Prostate gland (tissue), 2 donors: ENCODE results near the gene ALDH1L1.

Experiments used
- CTCF ChIP-seq, 4 experiments: fragments of 200-600 bp in 2 of 4; fragments of 450-650 bp in 2 of 4; sonication (generic) in 2 of 4; IDR thresholded peaks; 1 replicate in 3 of 4; 2 replicates in 1 of 4; pipeline ENCODE4 v1.5.1; 2016 to 2019; ENCODE audit warnings: antibody characterized with exemption in 4 of 4, mild to moderate bottlenecking in 2 of 4, moderate library complexity in 2 of 4
- POLR2A ChIP-seq: fragments of 450-650 bp; IDR thresholded peaks from one replicate; pipeline ENCODE4 v1.6.1; 2016; ENCODE audit warnings: antibody characterized with exemption, mild to moderate bottlenecking
- POLR2AphosphoS5 ChIP-seq: sonication (generic); formaldehyde crosslinking; IDR thresholded peaks from one replicate; pipeline ENCODE4 v1.6.1; 2017; ENCODE audit warnings: antibody characterized with exemption

- no peak for TF ChIP-seq CTCF (IDR thresholded peaks at IDR 0.05)
- no peak for TF ChIP-seq POLR2A
- no peak for TF ChIP-seq POLR2AphosphoS5
Measured at GRCh38 chr3:126064627-126065258, 115.6 kb downstream of the ALDH1L1 start.
